GM19025 (cell line): ENCODE data around the gene HLX.

Source experiments
- ATAC-seq: cut with Tn5 transposase; IDR thresholded peaks from one replicate; pipeline ENCODE4 v1.9.1; 2021; ENCODE audit warnings: mild to moderate bottlenecking, low read depth, moderate library complexity; ENCODE audit not compliant: unreplicated experiment

The HLX gene

GRCh38 chr1:220894025-220894923, 15.0 kb downstream of the HLX start:
- ATAC-seq = no peak

DNA sequence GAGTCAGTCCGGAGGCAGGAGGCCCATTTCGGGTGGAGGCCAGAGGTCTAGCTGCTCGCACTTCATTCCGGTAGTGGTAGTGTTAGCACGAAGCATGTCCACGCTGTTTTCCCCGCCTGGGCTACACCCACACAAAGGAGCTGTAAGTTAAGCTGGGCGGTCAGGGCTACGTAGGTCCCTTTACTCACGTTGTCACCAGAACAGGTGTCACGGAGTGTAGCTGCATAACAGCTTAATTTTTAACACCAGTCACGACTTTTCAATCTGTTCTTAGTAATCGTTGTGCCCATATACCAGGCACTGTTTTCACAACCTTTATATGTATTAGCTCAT, 15.6 kb downstream of the HLX start:
- no peak for ATAC-seq

GRCh38 chr1:220895412-220895946, 16.2 kb downstream of the HLX start:
- ATAC-seq = no peak

DNA sequence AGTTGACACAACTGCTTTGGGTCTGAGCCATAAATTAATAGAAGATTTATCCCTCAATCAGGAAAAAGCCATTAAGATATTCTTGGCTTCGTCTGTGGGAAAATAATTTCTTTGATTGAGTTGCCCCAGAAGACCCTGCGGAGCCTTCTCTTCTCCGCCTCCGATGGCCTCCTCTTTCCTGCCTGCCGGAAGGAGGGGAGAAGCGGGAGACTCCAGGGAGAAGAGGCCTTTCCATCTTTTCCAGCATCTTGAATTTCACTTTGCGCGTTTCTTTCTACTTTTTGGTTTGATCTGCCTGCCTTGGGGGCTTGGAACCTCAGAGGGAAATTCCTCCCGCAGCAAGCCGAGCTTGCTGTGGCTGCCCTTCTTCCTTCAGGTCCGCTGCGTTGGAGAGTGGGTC, 16.8 kb downstream of the HLX start:
- no peak for ATAC-seq

GRCh38 chr1:220900842-220901241, 21.6 kb downstream of the HLX start:
- ATAC-seq = no peak

DNA sequence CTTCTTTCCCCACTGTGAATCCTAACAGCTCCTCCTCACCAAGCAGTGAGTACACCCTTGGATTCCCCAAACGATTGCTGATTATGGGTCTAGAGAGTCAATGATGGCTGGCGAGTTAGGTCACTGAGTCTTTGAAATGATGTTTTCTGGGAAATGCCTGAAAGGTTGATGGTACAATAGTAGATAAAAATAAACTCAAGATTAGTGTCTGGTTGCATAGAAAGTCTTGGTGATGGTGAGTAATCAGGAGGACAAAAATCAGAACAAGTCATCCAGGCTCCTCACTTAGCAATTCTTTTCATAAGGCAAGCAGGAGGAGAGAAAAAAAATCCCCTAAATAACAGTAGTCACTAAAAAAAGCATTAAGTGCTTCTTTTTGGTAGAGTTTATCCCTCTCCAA, 22.6 kb downstream of the HLX start:
- ATAC-seq = no peak

GRCh38 chr1:220902916-220903315, 23.7 kb downstream of the HLX start:
- no peak for ATAC-seq

DNA sequence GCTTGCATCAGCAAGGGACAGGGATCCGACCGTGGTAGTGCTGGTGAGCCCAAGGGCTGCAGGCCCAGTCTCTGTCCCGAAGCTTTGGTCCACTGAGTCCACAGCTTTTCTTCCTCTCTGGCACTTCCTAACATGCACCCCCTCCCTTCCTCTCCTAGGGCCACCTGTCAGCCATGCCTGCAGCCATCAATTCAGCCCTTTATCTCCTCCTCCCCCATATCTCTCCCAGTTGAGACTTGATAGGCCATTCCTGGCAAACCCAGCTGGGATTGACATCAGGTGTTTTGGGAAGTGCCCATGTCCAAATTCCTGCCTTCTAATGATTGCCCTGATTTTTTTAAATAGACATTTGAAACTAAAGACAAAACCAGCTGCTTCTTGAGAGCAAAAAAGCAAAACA, 25.6 kb downstream of the HLX start:
- no peak for ATAC-seq

DNA sequence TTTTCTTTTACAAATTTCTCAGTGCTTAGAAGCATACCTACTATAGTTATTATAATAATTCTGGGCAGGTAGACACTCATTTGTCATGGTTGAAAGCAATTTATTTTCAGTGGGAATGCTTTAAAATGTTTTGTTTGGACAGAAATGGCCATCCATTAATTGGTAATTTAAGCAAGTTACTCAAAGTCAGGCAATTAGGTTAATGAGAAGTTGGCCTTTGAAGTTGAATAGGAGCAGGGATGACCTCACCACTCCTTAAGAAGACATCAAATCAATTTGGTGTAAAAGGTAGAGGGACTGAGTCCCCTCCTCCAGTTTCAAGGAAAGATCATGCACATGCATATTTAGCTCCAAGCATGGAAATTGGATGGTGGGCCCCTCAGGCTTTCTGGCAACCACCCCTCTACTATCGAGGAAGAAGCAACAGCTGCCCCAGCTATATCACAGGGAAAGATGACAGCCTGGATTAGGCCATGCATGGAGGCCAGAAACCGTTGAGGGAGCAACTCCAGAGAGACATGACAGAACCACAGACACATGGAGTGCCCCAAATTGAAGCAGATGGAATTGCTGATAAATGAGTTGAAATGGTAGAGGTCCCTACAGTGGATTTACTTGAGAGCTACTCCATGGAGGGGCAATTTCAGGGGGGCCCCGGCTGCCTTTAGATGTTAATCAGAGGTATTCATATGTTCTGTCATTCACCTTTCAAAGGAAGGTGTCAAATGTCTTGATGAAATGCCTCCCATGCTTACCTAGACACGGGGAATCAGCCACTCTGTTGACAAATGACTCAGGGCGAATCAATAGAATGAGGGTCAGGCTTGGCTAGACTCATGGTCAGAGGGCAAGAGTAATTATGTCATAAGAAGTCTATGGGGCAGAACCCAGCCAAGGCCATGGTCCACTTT, 26.7 kb downstream of the HLX start:
- no peak for ATAC-seq

DNA sequence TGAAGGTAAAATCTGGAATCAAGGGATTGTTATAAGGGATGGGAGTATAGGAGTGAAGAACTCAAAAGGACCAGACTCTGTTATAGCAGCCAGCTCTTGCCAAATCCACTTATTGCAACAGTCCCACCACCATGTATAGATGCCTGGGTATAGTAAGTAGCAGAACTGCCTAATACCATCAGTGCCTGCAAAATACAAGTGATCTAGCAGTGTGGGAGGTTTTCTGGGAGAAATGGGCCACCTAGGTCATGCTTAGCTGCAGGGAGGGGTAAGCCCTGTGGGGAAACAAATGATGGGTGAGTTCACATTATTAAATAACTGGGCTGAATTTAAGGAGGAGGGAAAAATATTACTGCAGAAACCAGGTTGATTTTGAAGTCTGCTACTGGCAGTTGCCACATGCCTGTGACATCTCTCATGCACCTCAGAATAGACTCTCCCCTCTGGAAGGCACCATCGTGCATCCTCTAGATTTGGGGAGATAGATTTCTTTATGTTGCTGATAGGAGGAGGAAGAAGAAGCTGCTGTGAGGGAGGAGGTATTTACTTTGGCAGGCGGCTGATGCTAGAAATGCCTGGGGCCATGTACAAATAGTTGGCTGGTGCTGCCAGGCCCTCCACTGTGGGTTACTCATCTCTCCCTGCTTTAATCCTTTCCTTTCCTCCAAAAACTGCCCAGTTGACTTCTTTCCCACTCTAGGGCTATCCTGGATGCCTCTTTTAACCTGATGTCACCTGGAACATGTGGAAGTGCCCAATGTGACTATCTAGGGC, 27.5 kb downstream of the HLX start:
- ATAC-seq = no peak

DNA sequence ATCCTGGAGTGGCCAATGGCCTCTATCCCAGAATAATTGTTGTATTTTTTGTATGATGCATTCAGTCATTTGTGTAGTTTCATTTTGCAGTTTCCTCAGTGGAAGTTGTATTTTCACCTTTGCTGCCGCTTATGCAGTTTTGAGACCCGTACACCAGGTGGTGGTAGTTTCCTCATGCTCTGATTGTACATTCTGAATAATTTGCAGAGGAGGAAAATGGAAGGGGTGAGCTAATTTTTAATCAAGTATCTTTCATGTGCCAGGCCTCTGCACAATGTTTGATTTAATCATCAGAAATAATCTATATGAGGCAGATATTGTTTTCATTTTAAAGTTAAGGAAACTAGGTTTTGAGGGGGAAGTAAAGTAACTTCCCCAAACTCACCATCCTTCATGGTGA, 29.5 kb downstream of the HLX start:
- no peak for ATAC-seq

- ATAC-seq = no peak
These were observed 30.8 kb downstream of the HLX start for GRCh38 chr1:220910021-220910420.

- ATAC-seq = no peak
These were observed 35.3 kb downstream of the HLX start for GRCh38 chr1:220914283-220915116.

DNA sequence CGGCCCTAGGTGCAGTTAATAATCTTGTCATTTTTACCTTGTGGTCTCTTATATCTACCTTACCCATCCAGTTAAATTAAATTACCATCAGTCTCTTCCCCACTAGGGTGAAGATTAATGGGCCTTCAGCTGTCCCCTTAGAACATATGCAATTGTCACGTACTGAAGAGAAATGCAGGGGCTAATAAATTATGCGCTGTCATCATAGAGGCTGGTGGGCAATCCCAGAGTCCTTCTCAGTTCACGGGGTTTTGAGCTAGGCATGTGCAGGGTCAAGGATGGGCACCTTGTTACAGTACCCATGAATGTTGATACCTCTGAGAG, 35.8 kb downstream of the HLX start:
- no peak for ATAC-seq

- ATAC-seq = no peak
These were observed 36.7 kb downstream of the HLX start for GRCh38 chr1:220915954-220916353.

- no peak for ATAC-seq
These were observed 37.9 kb downstream of the HLX start for GRCh38 chr1:220917101-220917500.

DNA sequence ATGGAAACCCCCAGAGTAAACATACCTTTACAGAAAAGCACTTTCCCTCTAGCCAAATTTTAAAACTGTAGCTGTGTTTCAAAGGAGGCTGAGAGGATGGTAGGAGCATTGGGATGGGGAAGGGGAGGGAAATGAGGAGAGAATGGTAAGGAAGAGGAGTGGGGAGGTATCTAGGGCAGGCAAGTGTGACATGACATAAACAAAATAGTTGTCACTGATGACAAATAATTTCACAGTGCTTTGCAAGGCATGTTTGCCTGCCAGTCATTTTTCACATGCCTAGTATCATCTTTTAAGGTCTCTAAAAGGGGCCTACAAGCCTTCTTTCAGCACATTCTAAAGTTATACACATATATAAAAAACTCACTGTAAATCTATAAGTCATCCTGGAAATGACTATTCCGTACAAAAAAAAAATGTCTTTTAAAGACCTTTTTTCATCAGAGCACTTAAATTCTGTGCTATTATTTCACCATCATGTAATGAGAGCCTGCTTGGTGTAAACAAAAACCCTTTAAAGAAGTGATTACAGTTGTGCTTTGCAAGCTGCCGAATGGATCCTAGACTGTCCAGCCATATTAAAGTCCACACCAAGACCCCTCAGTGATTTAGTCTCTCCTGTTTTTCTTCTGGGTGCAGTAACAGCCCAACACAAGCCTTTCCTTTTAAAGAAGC, 38.4 kb downstream of the HLX start:
- ATAC-seq = no peak

DNA sequence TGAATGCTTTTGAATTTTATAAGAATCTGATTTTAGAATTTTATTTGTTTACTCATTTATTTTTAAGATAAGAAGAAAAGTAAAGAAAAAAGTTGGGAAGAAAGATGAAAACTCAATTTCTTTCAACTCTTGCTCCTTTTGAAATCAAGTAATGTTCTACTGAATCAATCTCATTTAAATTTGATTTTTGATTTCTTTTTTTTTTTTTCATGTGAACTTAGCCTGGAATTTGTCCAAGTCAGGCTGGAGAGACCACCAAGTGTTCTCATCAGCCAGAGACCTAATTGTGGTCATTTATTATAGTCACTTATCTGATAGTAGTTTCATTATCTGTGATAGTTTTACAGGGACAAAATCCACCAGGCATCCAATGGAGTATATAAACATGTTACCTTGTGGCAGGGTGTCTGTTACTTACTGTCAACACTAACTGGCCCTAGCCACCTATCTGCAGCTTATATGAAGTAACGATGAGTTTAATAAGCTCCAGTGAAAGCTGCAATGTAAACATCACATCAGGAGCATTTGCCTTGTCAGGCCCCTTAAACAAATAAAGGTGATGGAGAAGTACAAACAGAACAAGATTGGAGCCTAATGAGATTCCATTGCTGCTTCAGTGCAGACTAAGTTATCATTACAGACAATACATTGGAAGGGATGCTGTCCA, 39.2 kb downstream of the HLX start:
- ATAC-seq = no peak

- ATAC-seq = no peak
These were observed 41.7 kb downstream of the HLX start for GRCh38 chr1:220920967-220921366.
